ENCODE results near the gene HS3ST1.
"Not testable (repeated sequence)": the region's sequence is repeated elsewhere in the genome, so short reads cannot be mapped to it uniquely, and the experiment has no call there.

The HS3ST1 gene

GRCh38 chr4:11399461-11399971, 29.2 kb downstream of the HS3ST1 start:
- no peak for DNase-seq (ENCODE audit: low read depth)

GRCh38 chr4:11397819-11398610, 30.7 kb downstream of the HS3ST1 start:
- DNase-seq (ENCODE audit: low read depth), result no peak

GRCh38 chr4:11397146-11397545, 31.5 kb downstream of the HS3ST1 start:
- DNase-seq (ENCODE audit: low read depth), result no peak

- DNase-seq (ENCODE audit: low read depth), result no peak
Measured at GRCh38 chr4:11393551-11393950, 35.1 kb downstream of the HS3ST1 start.

GRCh38 chr4:11384072-11384471, 44.6 kb downstream of the HS3ST1 start:
- not testable (repeated sequence) for DNase-seq (ENCODE audit: low read depth)

- no peak for DNase-seq (ENCODE audit: low read depth)
Measured at GRCh38 chr4:11376571-11376970, 52.1 kb downstream of the HS3ST1 start.

GRCh38 chr4:11376146-11376545, 52.5 kb downstream of the HS3ST1 start:
- DNase-seq (ENCODE audit: low read depth), result no peak

- no peak for DNase-seq (ENCODE audit: low read depth)
Measured at GRCh38 chr4:11368701-11369115, 60.0 kb downstream of the HS3ST1 start.

- no peak for DNase-seq (ENCODE audit: low read depth)
Measured at GRCh38 chr4:11367371-11367770, 61.3 kb downstream of the HS3ST1 start.

GRCh38 chr4:11366859-11367258, 61.8 kb downstream of the HS3ST1 start:
- DNase-seq (ENCODE audit: low read depth), result no peak

- no peak for DNase-seq (ENCODE audit: low read depth)
Measured at GRCh38 chr4:11365039-11365438, 63.7 kb downstream of the HS3ST1 start.

- DNase-seq (ENCODE audit: low read depth), result no peak
Measured at GRCh38 chr4:11359591-11359990, 69.1 kb downstream of the HS3ST1 start.

GRCh38 chr4:11355226-11355625, 73.5 kb downstream of the HS3ST1 start:
- DNase-seq (ENCODE audit: low read depth), result no peak

GRCh38 chr4:11354531-11354930, 74.2 kb downstream of the HS3ST1 start:
- no peak for DNase-seq (ENCODE audit: low read depth)

- DNase-seq (ENCODE audit: low read depth), result no peak
Measured at GRCh38 chr4:11348449-11349088, 80.1 kb downstream of the HS3ST1 start.

- DNase-seq (ENCODE audit: low read depth), result no peak
Measured at GRCh38 chr4:11344916-11345315, 83.8 kb downstream of the HS3ST1 start.

- DNase-seq (ENCODE audit: low read depth), result no peak
Measured at GRCh38 chr4:11343536-11343935, 85.2 kb downstream of the HS3ST1 start.
